ENCODE results near the gene SIDT1.

The SIDT1 gene

GRCh38 chr3:113597596-113598354 is 65.4 kb downstream of the SIDT1 start:
- no peak for DNase-seq

- no peak for DNase-seq
Measured at GRCh38 chr3:113600418-113601182, 68.2 kb downstream of the SIDT1 start.

- DNase-seq: no peak
Measured at GRCh38 chr3:113601240-113601639, 68.9 kb downstream of the SIDT1 start.

GRCh38 chr3:113602256-113602655 is 69.9 kb downstream of the SIDT1 start:
- no peak for DNase-seq

GRCh38 chr3:113602836-113603235 is 70.5 kb downstream of the SIDT1 start:
- no peak for DNase-seq

- no peak for DNase-seq
Measured at GRCh38 chr3:113606539-113607218, 74.3 kb downstream of the SIDT1 start.

- no peak for DNase-seq
Measured at GRCh38 chr3:113607219-113607596, 74.9 kb downstream of the SIDT1 start.

- peak; percentile 78 to 85 for DNase-seq
Measured at GRCh38 chr3:113614402-113614801, 82.0 kb downstream of the SIDT1 start.

GRCh38 chr3:113615976-113616375 is 83.6 kb downstream of the SIDT1 start:
- DNase-seq: no peak

- no peak for DNase-seq
Measured at GRCh38 chr3:113617726-113618125, 85.4 kb downstream of the SIDT1 start.

- peak; percentile 7 to 36 for DNase-seq
Measured at GRCh38 chr3:113620091-113620490, 87.7 kb downstream of the SIDT1 start.

GRCh38 chr3:113623324-113623723 is 91.0 kb downstream of the SIDT1 start:
- no peak for DNase-seq

- DNase-seq: no peak
Measured at GRCh38 chr3:113623811-113624210, 91.5 kb downstream of the SIDT1 start.

GRCh38 chr3:113625834-113626233 is 93.5 kb downstream of the SIDT1 start:
- peak; percentile 34 to 60 for DNase-seq

GRCh38 chr3:113626503-113627371 is 94.4 kb downstream of the SIDT1 start:
- DNase-seq: peak; percentile 78 to 81

- no peak for DNase-seq
Measured at GRCh38 chr3:113628316-113628715, 96.0 kb downstream of the SIDT1 start.

- DNase-seq: no peak
Measured at GRCh38 chr3:113628788-113629187, 96.4 kb downstream of the SIDT1 start.

GRCh38 chr3:113629584-113630421 is 97.4 kb downstream of the SIDT1 start:
- no peak for DNase-seq

GRCh38 chr3:113630956-113631542 is 98.7 kb downstream of the SIDT1 start:
- peak; percentile 53 to 58 for DNase-seq

GRCh38 chr3:113631573-113631972 is 99.2 kb downstream of the SIDT1 start:
- no peak for DNase-seq

Measured in inflammatory macrophage (primary cell).